Endothelial cell of umbilical vein (primary cell): ENCODE data around the gene IGFBP3. TPM values are rescaled to one million over a fixed set of nuclear protein-coding genes. Genes with fewer than 3 reads are reported as not detected.

Experiments
- BruUV-seq: library from RNA; stranded (reverse); fragments of 400-500 nt; replicated peaks from 2 replicates; lab custom pipeline; 2021; lab: Mats Ljungman, UMichigan
- CTCF ChIA-PET: fragments of 300-600, 350-600 bp; sonication (Branson Sonifier 250); formaldehyde crosslinking; loops from one replicate; lab custom pipeline; 2021; ENCODE audit warnings: antibody characterized with exemption, inconsistent platforms; lab: Charles Lee
- POLR2A ChIA-PET: fragments of 300-600, 350-600 bp; sonication (Branson Sonifier 250); formaldehyde crosslinking; loops from one replicate; lab custom pipeline; 2021; ENCODE audit warnings: antibody characterized with exemption, inconsistent platforms; lab: Charles Lee
- DNase-seq: peaks from one replicate; pipeline ENCODE4 v3.0.0-alpha.2; 2011; ENCODE audit warnings: low read depth, low spot score
- FAIRE-seq: peaks from 2 replicates; lab custom pipeline; 2011; peaks lifted over from hg19 to GRCh38; lab: Jason Lieb, UNC
- H2AFZ ChIP-seq: 2 replicates; pipeline ENCODE4 v1.6.0; 2012; ENCODE audit warnings: low read depth, low read length, control low read depth, inconsistent platforms
- H3K27ac ChIP-seq: 2 replicates; pipeline ENCODE4 v1.5.1; 2011; ENCODE audit warnings: low read depth, mild to moderate bottlenecking, control low read depth, low read length, moderate library complexity; ENCODE audit not compliant: insufficient read depth
- H3K27me3 ChIP-seq, 2 experiments: 2 replicates each; pipeline versions ENCODE4 v1.6.0 to v1.6.1; 2011; ENCODE audit warnings: low read length in 2 of 2, mixed read lengths in 1 of 2; ENCODE audit not compliant: control insufficient read depth in 2 of 2, insufficient read depth in 2 of 2
- H3K36me3 ChIP-seq, 2 experiments: 2 replicates in 1 of 2; 3 replicates in 1 of 2; pipeline ENCODE4 v1.5.1; 2011; ENCODE audit warnings: low read length in 2 of 2, mild to moderate bottlenecking in 1 of 2, moderate library complexity in 1 of 2; ENCODE audit not compliant: control insufficient read depth in 2 of 2, insufficient read depth in 2 of 2; ENCODE audit errors: extremely low read depth in 1 of 2
- H3K4me1 ChIP-seq: 3 replicates; pipeline ENCODE4 v1.5.1; 2011; ENCODE audit warnings: mild to moderate bottlenecking, low read length; ENCODE audit not compliant: control insufficient read depth, insufficient read depth; ENCODE audit errors: extremely low read depth
- H3K4me2 ChIP-seq: 2 replicates; pipeline ENCODE4 v1.6.1; 2011; ENCODE audit warnings: low read length, control low read depth, mixed read lengths; ENCODE audit not compliant: insufficient read depth
- H3K4me3 ChIP-seq, 3 experiments: fragments of 200-600 bp in 1 of 3; sonication (generic), shearing (Covaris generic) in 1 of 3; replicated peaks in 1 of 3; 2 replicates each; pipeline ENCODE4 v1.5.1; 2011 to 2016; ENCODE audit warnings: control low read depth in 3 of 3, low read length in 3 of 3, mild to moderate bottlenecking in 2 of 3, inconsistent platforms in 1 of 3, low read depth in 1 of 3, moderate library complexity in 1 of 3; ENCODE audit not compliant: insufficient read depth in 1 of 3
- H3K79me2 ChIP-seq: 2 replicates; pipeline ENCODE4 v1.6.0; 2012; ENCODE audit warnings: low read length, inconsistent platforms; ENCODE audit not compliant: control insufficient read depth, insufficient read depth
- H3K9ac ChIP-seq: replicated peaks from 2 replicates; pipeline ENCODE3; 2011; ENCODE audit warnings: low read length, control low read depth; ENCODE audit not compliant: insufficient read depth; ENCODE audit errors: extremely low read depth
- H3K9me1 ChIP-seq: replicated peaks from 3 replicates; pipeline ENCODE4 v1.6.0; 2011; ENCODE audit warnings: mild to moderate bottlenecking, low read length; ENCODE audit not compliant: control insufficient read depth, insufficient read depth; ENCODE audit errors: extremely low read depth
- H3K9me3 ChIP-seq: replicated peaks from 2 replicates; pipeline ENCODE4 v1.5.1; 2012; ENCODE audit warnings: low read length, inconsistent platforms; ENCODE audit not compliant: control insufficient read depth, insufficient read depth
- H4K20me1 ChIP-seq: replicated peaks from 2 replicates; pipeline ENCODE3; 2011; ENCODE audit warnings: mild to moderate bottlenecking, low read length; ENCODE audit not compliant: control insufficient read depth, insufficient read depth; ENCODE audit errors: extremely low read depth
- EZH2 ChIP-seq: IDR thresholded peaks from 2 replicates; pipeline ENCODE4 v1.6.1; 2012; ENCODE audit warnings: borderline replicate concordance, low read depth, mild to moderate bottlenecking, moderate library complexity, low read length, inconsistent platforms; ENCODE audit not compliant: severe bottlenecking
- FOS ChIP-seq: IDR thresholded peaks from 2 replicates; pipeline ENCODE4 v1.6.1; 2011; ENCODE audit warnings: mild to moderate bottlenecking, low read length, moderate library complexity, borderline replicate concordance; ENCODE audit not compliant: insufficient read depth
- GATA2 ChIP-seq: IDR thresholded peaks from 2 replicates; pipeline ENCODE4 v1.7.0; 2011; ENCODE audit warnings: low read depth, mild to moderate bottlenecking, moderate library complexity, mixed read lengths, low read length; ENCODE audit not compliant: insufficient read length, insufficient read depth
- JUN ChIP-seq: IDR thresholded peaks from 2 replicates; pipeline ENCODE4 v1.6.1; 2011; ENCODE audit warnings: borderline replicate concordance, low read depth; ENCODE audit not compliant: insufficient read length, insufficient read depth
- MAX ChIP-seq: IDR thresholded peaks from 2 replicates; pipeline ENCODE4 v1.6.1; 2011; ENCODE audit not compliant: insufficient read depth, insufficient read length
- MYC ChIP-seq: IDR thresholded peaks from one replicate; pipeline ENCODE4 v1.6.1; 2011; ENCODE audit warnings: mild to moderate bottlenecking, low read depth, low read length
- POLR2A ChIP-seq: IDR thresholded peaks from 2 replicates; pipeline ENCODE4 v1.6.1; 2012; ENCODE audit warnings: low read depth, mild to moderate bottlenecking, control low read depth, low read length
- POLR2AphosphoS5 ChIP-seq: IDR thresholded peaks from 2 replicates; pipeline ENCODE4 v1.6.1; 2012; ENCODE audit warnings: low read depth, mild to moderate bottlenecking, control low read depth, low read length, moderate library complexity; ENCODE audit not compliant: insufficient read depth
- dilution Hi-C: fragments of 300-500 bp; cut with MboI; formaldehyde crosslinking; loops from one replicate; pipeline ENCODE4 v1.15.0; 2019; ENCODE audit warnings: low sequenced_read_pairs; ENCODE audit not compliant: extremely low pct_ligation_motif_present
- intact Hi-C: fragments of 100-400 bp; cut with micrococcal nuclease; formaldehyde crosslinking; loops from one replicate; pipeline ENCODE4 v1.10.0; 2022
- polyA plus RNA-seq, 4 experiments: library from polyadenylated mRNA; depleted of rRNA in 3 of 4; stranded (reverse) in 3 of 4; unstranded in 1 of 4; fragments of >200 nt; gene quantifications; 2 replicates each; pipeline versions ENCODE4 v1.2.1 to v1.2.3, GENCODE V29; 2011 to 2012; ENCODE audit warnings: missing spikeins in 1 of 4
- total RNA-seq: library from RNA; stranded (reverse); gene quantifications from 2 replicates; pipeline ENCODE4 v1.2.3, GENCODE V29; 2021
- TF ChIP-seq, protein P1 (sequence below), 2 donors: IDR thresholded peaks; 1 replicate in 1 of 2; 2 replicates in 1 of 2; pipeline ENCODE4 v1.5.1; 2011; ENCODE audit warnings: low read length in 2 of 2, mild to moderate bottlenecking in 2 of 2, moderate library complexity in 2 of 2, control low read depth in 1 of 2, inconsistent platforms in 1 of 2, low read depth in 1 of 2; ENCODE audit not compliant: insufficient read depth in 1 of 2; ENCODE audit errors: extremely low read depth in 1 of 2

The IGFBP3 gene
- total and polyA plus RNA-seq, 2 donors (not counting 3 experiments of a cell fraction or from before 2014, with no cell fraction given) = 3.4 to 10.1 TPM

DNA sequence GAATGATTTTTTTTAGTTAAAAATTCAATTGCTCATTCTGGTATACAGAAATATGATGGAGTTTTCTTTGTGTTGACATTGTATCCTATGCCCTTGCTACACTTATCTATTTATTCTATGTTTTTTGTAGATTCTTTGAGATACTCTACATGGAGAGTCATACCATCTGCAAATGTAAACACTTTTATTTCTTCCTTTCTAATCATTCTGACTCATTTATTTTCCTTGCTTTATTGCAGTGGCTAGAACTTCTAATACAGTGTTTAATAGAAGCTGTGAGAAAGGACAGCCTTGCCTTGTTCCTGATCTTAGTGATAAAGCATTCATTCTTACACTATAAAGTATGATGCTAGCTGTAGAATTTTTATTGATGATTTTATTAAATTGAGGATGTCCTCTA is 9.9 kb upstream of the IGFBP3 start:
- intact Hi-C loops (no loop called here), dilution Hi-C loops (no loop called here)
- Histone ChIP-seq H3K4me2 (no peak overlapping the region), H3K4me1 (no peaks in the 10 kb centered on the region), H3K27ac (no peak overlapping the region), H3K79me2 (no peaks in the 10 kb centered on the region), H3K4me3 (no peak overlapping the region), H3K9ac (no peak overlapping the region), H3K9me3 (no peaks in the 10 kb centered on the region), H3K36me3 (no peaks in the 10 kb centered on the region), H3K9me1 (no peaks in the 10 kb centered on the region), H2AFZ (no peak overlapping the region), H3K27me3 (peaks cover 5 to 6% of the 10 kb centered on the region in 2 experiments), H4K20me1 (no peaks in the 10 kb centered on the region)
- ChIA-PET POLR2A (no interaction called here), CTCF (interaction anchor here (1.3 to 2.5 kb wide), 2 partner anchors 8 to 13 kb away, joined by 7 read pairs; no protein-coding TSS in a partner anchor)
- no TSS peak for BruUV-seq
- DNase-seq (no peak), FAIRE-seq (no peak)
- no peak for TF ChIP-seq JUN
- no peak for TF ChIP-seq MYC
- no peak for TF ChIP-seq GATA2
- TF ChIP-seq, protein P1, sequence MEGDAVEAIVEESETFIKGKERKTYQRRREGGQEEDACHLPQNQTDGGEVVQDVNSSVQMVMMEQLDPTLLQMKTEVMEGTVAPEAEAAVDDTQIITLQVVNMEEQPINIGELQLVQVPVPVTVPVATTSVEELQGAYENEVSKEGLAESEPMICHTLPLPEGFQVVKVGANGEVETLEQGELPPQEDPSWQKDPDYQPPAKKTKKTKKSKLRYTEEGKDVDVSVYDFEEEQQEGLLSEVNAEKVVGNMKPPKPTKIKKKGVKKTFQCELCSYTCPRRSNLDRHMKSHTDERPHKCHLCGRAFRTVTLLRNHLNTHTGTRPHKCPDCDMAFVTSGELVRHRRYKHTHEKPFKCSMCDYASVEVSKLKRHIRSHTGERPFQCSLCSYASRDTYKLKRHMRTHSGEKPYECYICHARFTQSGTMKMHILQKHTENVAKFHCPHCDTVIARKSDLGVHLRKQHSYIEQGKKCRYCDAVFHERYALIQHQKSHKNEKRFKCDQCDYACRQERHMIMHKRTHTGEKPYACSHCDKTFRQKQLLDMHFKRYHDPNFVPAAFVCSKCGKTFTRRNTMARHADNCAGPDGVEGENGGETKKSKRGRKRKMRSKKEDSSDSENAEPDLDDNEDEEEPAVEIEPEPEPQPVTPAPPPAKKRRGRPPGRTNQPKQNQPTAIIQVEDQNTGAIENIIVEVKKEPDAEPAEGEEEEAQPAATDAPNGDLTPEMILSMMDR (IDR thresholded peaks at IDR 0.05; ENCODE audit: extremely low read depth in 1 of 2, insufficient read depth in 1 of 2, low read depth in 1 of 2, low read length in 2 of 2) = no peak

GRCh38 chr7:45927721-45928120 is 6.6 kb upstream of the IGFBP3 start:
- H2AFZ ChIP-seq = no peak overlapping the region
- H3K79me2 ChIP-seq = no peaks in the 10 kb centered on the region
- intact Hi-C loops (loop anchor here (10.0 kb wide), 1 partner anchor 197 kb away; no protein-coding TSS in a partner anchor), dilution Hi-C loops (no loop called here)
- POLR2A ChIA-PET = no interaction called here
- FAIRE-seq = no peak
- H3K9ac ChIP-seq = no peak overlapping the region
- CTCF ChIA-PET = no interaction called here
- H3K27me3 ChIP-seq = peaks cover 17 to 22% of the 10 kb centered on the region in 2 experiments
- no peaks in the 10 kb centered on the region for H4K20me1 ChIP-seq
- no peaks in the 10 kb centered on the region for H3K9me3 ChIP-seq
- TF ChIP-seq GATA2 (no peak), EZH2 (no peak), FOS (no peak), JUN (no peak), MAX (no peak), MYC (no peak), POLR2AphosphoS5 (no peak), POLR2A (no peak)
- TF ChIP-seq, protein P1 (IDR thresholded peaks at IDR 0.05; ENCODE audit: extremely low read depth in 1 of 2, insufficient read depth in 1 of 2, low read depth in 1 of 2, low read length in 2 of 2) = no peak
- no peaks in the 10 kb centered on the region for H3K9me1 ChIP-seq
- no peak for DNase-seq
- H3K4me1 ChIP-seq = peaks cover 4% of the 10 kb centered on the region
- no TSS peak for BruUV-seq
- H3K36me3 ChIP-seq = no peaks in the 10 kb centered on the region
- no peak overlapping the region for H3K4me2 ChIP-seq
- H3K4me3 ChIP-seq = no peak overlapping the region
- no peak overlapping the region for H3K27ac ChIP-seq
